Fibroblast of the aortic adventitia (primary cell): ENCODE data around the gene ZBTB48. TPM values are rescaled to one million over a fixed set of nuclear protein-coding genes. Genes with fewer than 3 reads are reported as not detected.
A peak's percentile ranks its signal among the peaks of the same experiment; 100 is the strongest.
"Not testable (repeated sequence)": the region's sequence is repeated elsewhere in the genome, so short reads cannot be mapped to it uniquely, and the experiment has no call there.

ENCODE experiments used
- DNase-seq: peaks from one replicate; pipeline ENCODE4 v3.0.0-alpha.2; 2010; ENCODE audit warnings: low read depth
- H3K4me3 ChIP-seq: 2 replicates; pipeline ENCODE4 v1.5.1; 2011; ENCODE audit warnings: low read depth, mild to moderate bottlenecking, control low read depth, low read length, moderate library complexity
- CTCF ChIP-seq: IDR thresholded peaks from 2 replicates; pipeline ENCODE4 v1.5.1; 2011; ENCODE audit warnings: mild to moderate bottlenecking, low read length, control low read depth, inconsistent platforms; ENCODE audit not compliant: insufficient read depth
- total RNA-seq: library from RNA; depleted of rRNA; stranded (reverse); fragments of >200 nt; gene quantifications from 2 replicates; pipeline ENCODE4 v1.2.3, GENCODE V29; 2012; ENCODE audit warnings: low replicate concordance

The ZBTB48 gene
- total RNA-seq, 1 donor: 7.7 TPM

GRCh38 chr1:6554907-6555778 is 24.7 kb upstream of the ZBTB48 start, which contains the start of gene TAS1R1:
TAS1R1 (plus strand) TSS chr1:6555307; CDS start chr1:6555374, 67 bp downstream.
- no peak for TF ChIP-seq CTCF
- H3K4me3 ChIP-seq: peak within 1 kb of the TSS; percentile 90
- peak; percentile 28 for DNase-seq

DNA sequence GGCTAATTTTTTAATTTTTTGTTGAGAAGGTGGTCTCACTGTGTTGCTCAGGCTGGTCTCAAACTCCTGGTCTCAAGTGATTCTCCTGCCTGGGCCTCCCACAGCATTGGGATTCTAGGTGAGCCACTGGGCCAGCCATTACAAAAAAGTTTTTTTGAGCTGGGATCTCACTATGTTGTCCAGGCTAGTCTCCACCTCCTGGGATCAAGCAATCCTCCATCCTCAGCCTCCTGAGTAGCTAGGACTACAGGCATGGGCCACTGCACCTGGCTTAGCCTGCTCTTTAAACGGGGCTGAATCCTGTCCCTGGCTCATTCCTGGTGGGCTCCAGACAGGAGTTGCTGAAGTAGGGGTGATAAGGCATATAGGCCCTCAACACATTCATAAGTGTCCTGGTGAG is 22.2 kb upstream of the ZBTB48 start:
- H3K4me3 ChIP-seq: no peak overlapping the region
- TF ChIP-seq CTCF: no peak
- no peak for DNase-seq

DNA sequence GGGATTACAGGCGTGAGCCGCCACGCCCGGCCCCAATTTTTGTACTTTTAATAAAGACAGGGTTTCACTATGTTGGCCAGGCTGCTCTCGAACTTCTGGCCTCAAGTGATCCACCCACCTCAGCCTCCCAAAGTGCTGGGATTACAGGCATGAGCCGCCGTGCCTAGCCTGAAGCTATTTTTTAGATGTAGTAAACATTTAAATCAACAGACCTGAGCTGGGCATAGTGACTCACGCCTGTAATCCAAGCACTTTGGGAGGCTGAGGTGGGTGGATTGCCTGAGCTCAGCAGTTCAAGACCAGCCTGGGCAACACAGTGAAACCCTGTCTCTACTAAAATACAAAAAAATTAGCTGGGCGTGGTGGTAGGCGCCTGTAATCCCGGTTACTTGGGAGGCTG is 20.6 kb upstream of the ZBTB48 start:
- H3K4me3 ChIP-seq, DNase-seq: not testable (repeated sequence)

- DNase-seq: no peak
- no peak for TF ChIP-seq CTCF
- no peak overlapping the region for H3K4me3 ChIP-seq
Measured at GRCh38 chr1:6560267-6560666, 19.5 kb upstream of the ZBTB48 start.

- TF ChIP-seq CTCF: no peak
- H3K4me3 ChIP-seq: no peak overlapping the region
- no peak for DNase-seq
Measured at GRCh38 chr1:6569033-6569432, 10.8 kb upstream of the ZBTB48 start.

DNA sequence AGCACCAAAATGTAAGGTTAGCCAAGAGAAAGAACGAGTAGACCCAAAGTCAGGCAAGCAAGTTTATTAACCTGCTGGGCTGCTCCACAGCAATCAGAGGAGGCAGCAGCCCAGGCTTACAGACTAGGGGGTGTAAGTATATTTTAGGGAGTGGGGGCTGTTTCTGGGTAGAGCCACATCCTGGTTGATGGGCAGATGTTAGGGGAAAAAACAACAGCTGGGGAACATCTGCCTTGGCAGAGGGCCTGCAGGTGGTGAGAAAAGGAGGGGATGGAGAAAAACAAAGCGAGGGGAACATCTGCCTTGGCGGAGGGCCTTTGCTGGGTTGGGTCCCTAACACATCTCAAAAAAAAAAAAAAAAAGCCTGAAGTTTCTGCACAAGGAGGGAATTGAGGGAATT is 9.7 kb upstream of the ZBTB48 start:
- no peak for TF ChIP-seq CTCF
- no peak for DNase-seq
- H3K4me3 ChIP-seq: no peak overlapping the region

DNA sequence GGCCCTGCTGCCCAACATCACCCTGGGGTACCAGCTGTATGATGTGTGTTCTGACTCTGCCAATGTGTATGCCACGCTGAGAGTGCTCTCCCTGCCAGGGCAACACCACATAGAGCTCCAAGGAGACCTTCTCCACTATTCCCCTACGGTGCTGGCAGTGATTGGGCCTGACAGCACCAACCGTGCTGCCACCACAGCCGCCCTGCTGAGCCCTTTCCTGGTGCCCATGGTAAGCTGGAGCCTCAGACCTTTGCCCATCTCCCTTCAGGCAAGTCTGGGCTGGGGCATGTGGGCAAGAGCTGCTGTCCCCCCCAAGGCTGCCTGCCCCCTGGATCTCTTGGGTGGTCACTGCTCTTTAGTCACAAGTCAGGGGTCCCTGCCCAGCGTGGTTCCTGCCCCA is 8.8 kb upstream of the ZBTB48 start:
- no peak overlapping the region for H3K4me3 ChIP-seq
- no peak for TF ChIP-seq CTCF
- no peak for DNase-seq
